T follicular helper cell (primary cell): ENCODE results near the gene DCK.
"Not testable (repeated sequence)": the region's sequence is repeated elsewhere in the genome, so short reads cannot be mapped to it uniquely, and the experiment has no call there.

Source experiments
- DNase-seq: peaks from one replicate; pipeline ENCODE4 v3.0.0-alpha.2; 2020; ENCODE audit warnings: low read depth
- total RNA-seq, 2 experiments: gene quantifications; one replicate each; lab custom pipeline; 2026; lab: John Stamatoyannopoulos, UW

DCK gene
- 22.2 to 47.6 reads per million in 2 experiments for total RNA-seq

GRCh38 chr4:70993181-70994068 lies at the start of gene DCK:
DCK (plus strand) TSS chr4:70993649; CDS start chr4:70993836, 187 bp downstream.
- peak; percentile 74 for DNase-seq

- no peak for DNase-seq
These were observed 48.4 kb upstream of the DCK start for GRCh38 chr4:70945046-70945445.

- no peak for DNase-seq
These were observed 47.9 kb upstream of the DCK start for GRCh38 chr4:70945452-70946055.

GRCh38 chr4:70946939-70947338 lies 46.5 kb upstream of the DCK start:
- no peak for DNase-seq

- no peak for DNase-seq
These were observed 44.7 kb upstream of the DCK start for GRCh38 chr4:70948665-70949260.

- DNase-seq, result no peak
These were observed 39.4 kb upstream of the DCK start for GRCh38 chr4:70954032-70954431.

GRCh38 chr4:70956549-70957210 lies 36.8 kb upstream of the DCK start:
- no peak for DNase-seq

GRCh38 chr4:70958681-70959080 lies 34.8 kb upstream of the DCK start:
- DNase-seq, result no peak

GRCh38 chr4:70969076-70969475 lies 24.4 kb upstream of the DCK start:
- DNase-seq, result no peak

- DNase-seq, result no peak
These were observed 17.2 kb upstream of the DCK start for GRCh38 chr4:70976252-70976651.

- no peak for DNase-seq
These were observed 13.9 kb upstream of the DCK start for GRCh38 chr4:70979445-70980008.

- DNase-seq, result no peak
These were observed 13.3 kb upstream of the DCK start for GRCh38 chr4:70980196-70980595.

- DNase-seq, result no peak
These were observed 9.3 kb upstream of the DCK start for GRCh38 chr4:70984106-70984505.

- DNase-seq, result no peak
These were observed 8.9 kb upstream of the DCK start for GRCh38 chr4:70984589-70984988.

GRCh38 chr4:70991596-70991995 lies 1.9 kb upstream of the DCK start:
- DNase-seq, result no peak

- no peak for DNase-seq
These were observed 1.0 kb upstream of the DCK start for GRCh38 chr4:70992391-70992881.

- DNase-seq, result no peak
These were observed 569 bp downstream of the DCK start for GRCh38 chr4:70994069-70994366.

- DNase-seq, result no peak
These were observed 1.1 kb downstream of the DCK start for GRCh38 chr4:70994387-70995099.

- DNase-seq, result no peak
These were observed 2.5 kb downstream of the DCK start for GRCh38 chr4:70996018-70996360.

GRCh38 chr4:70997036-70997435 lies 3.6 kb downstream of the DCK start:
- no peak for DNase-seq

GRCh38 chr4:70997546-70997945 lies 4.1 kb downstream of the DCK start:
- no peak for DNase-seq

GRCh38 chr4:70999639-71000038 lies 6.2 kb downstream of the DCK start:
- not testable (repeated sequence) for DNase-seq
